Stimulated activated CD8-positive, alpha-beta memory T cell treated with anti-CD3 and anti-CD28 coated beads, Interleukin-12 subunit alpha, Interleukin-12 subunit beta, amount 100 ng/mL, for 4 hours (primary cell): ENCODE data around the gene HBS1L.

ENCODE experiments used
- DNase-seq: peaks from one replicate; pipeline ENCODE4 v3.0.0-alpha.2; 2020; ENCODE audit warnings: low read depth

Gene HBS1L

GRCh38 chr6:135054569-135055498, at the start of gene HBS1L:
Gene HBS1L, minus strand, starts transcription at chr6:135054822. Its CDS starts 131 bp downstream, at chr6:135054691.
- peak; percentile 97 for DNase-seq

- DNase-seq = no peak
Measured at GRCh38 chr6:135104199-135104598, 49.6 kb upstream of the HBS1L start.

- DNase-seq = no peak
Measured at GRCh38 chr6:135102191-135102590, 47.6 kb upstream of the HBS1L start.

- DNase-seq = no peak
Measured at GRCh38 chr6:135097172-135097571, 42.5 kb upstream of the HBS1L start.

GRCh38 chr6:135096403-135097130, 41.9 kb upstream of the HBS1L start:
- no peak for DNase-seq

- DNase-seq = no peak
Measured at GRCh38 chr6:135095716-135096115, 41.1 kb upstream of the HBS1L start.

- no peak for DNase-seq
Measured at GRCh38 chr6:135094403-135094821, 39.8 kb upstream of the HBS1L start.

- no peak for DNase-seq
Measured at GRCh38 chr6:135093578-135093977, 39.0 kb upstream of the HBS1L start.

- no peak for DNase-seq
Measured at GRCh38 chr6:135092724-135093123, 38.1 kb upstream of the HBS1L start.

- no peak for DNase-seq
Measured at GRCh38 chr6:135090819-135091218, 36.2 kb upstream of the HBS1L start.

GRCh38 chr6:135089901-135090300, 35.3 kb upstream of the HBS1L start:
- no peak for DNase-seq

- no peak for DNase-seq
Measured at GRCh38 chr6:135088818-135089809, 34.5 kb upstream of the HBS1L start.

GRCh38 chr6:135088281-135088680, 33.7 kb upstream of the HBS1L start:
- DNase-seq = no peak

GRCh38 chr6:135087803-135088202, 33.2 kb upstream of the HBS1L start:
- no peak for DNase-seq

- no peak for DNase-seq
Measured at GRCh38 chr6:135087403-135087802, 32.8 kb upstream of the HBS1L start.

- DNase-seq = no peak
Measured at GRCh38 chr6:135086414-135086764, 31.8 kb upstream of the HBS1L start.

GRCh38 chr6:135085700-135086413, 31.2 kb upstream of the HBS1L start:
- no peak for DNase-seq

GRCh38 chr6:135084916-135085269, 30.3 kb upstream of the HBS1L start:
- DNase-seq = no peak

- DNase-seq = no peak
Measured at GRCh38 chr6:135084001-135084915, 29.6 kb upstream of the HBS1L start.

GRCh38 chr6:135081966-135082365, 27.3 kb upstream of the HBS1L start:
- DNase-seq = no peak
